PC-3 (cell line): ENCODE measurements around the gene LCLAT1.

Experiments used
- EZH2 ChIP-seq: fragments of 300-600 bp; sonication (generic); IDR thresholded peaks from one replicate; pipeline ENCODE4 v1.6.1; 2017; ENCODE audit warnings: antibody characterized with exemption, mild to moderate bottlenecking, low read length; ENCODE audit not compliant: unreplicated experiment
- TF ChIP-seq, protein P1 (sequence below): fragments of 300-600 bp; sonication (generic); conservative IDR thresholded peaks from 2 replicates; pipeline ENCODE4 v1.5.1; 2017; ENCODE audit warnings: antibody characterized with exemption, low read depth, mild to moderate bottlenecking, low read length

GRCh38 chr2:30608643-30609042 is 161.6 kb downstream of the LCLAT1 start:
- TF ChIP-seq, protein P1, sequence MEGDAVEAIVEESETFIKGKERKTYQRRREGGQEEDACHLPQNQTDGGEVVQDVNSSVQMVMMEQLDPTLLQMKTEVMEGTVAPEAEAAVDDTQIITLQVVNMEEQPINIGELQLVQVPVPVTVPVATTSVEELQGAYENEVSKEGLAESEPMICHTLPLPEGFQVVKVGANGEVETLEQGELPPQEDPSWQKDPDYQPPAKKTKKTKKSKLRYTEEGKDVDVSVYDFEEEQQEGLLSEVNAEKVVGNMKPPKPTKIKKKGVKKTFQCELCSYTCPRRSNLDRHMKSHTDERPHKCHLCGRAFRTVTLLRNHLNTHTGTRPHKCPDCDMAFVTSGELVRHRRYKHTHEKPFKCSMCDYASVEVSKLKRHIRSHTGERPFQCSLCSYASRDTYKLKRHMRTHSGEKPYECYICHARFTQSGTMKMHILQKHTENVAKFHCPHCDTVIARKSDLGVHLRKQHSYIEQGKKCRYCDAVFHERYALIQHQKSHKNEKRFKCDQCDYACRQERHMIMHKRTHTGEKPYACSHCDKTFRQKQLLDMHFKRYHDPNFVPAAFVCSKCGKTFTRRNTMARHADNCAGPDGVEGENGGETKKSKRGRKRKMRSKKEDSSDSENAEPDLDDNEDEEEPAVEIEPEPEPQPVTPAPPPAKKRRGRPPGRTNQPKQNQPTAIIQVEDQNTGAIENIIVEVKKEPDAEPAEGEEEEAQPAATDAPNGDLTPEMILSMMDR = no peak
- no peak for TF ChIP-seq EZH2
